ENCODE data around the gene RTL10.

RTL10 gene

GRCh38 chr22:19823191-19823901 lies 31.3 kb downstream of the RTL10 start:
- DNase-seq (ENCODE audit: low read depth): no peak

DNA sequence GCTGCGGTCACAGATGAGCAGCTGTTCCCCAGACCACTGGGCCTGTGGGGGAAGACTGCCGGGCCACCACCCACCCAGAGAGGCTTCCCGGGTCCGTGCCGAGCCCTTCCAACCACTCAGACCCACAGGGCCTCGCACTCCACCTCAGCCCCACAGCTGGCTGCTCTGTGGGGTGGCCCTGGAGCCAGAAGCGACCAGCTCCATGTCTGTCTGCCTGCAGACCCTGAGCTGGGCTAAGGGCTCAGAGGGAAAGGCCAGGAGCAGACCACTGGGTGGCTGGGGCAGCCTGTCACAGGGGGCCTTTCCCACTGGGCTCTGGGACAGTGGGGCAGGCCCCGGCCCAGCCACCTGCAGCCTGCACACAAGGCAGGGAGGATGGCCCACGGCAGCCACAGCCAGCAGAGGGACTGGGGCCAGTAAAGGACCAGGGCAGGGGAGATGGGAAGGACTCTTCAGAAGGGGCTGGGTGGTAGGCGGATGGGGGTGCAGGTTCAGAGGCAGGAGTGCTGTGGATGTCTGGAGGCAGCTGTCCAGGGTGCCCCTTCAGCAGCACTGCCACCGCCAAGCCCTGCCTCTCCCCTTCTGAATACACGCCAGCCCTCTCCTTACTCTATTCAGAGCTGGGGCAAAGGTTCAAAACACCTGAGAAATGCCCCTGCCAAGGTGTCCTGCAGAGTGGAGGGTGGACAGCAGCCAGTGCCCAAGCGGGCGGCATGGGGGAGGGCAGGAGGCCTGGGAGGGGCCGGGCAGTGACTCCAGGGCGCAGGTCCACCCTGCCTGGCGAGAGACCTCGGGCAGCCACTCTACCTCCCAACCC lies 32.2 kb downstream of the RTL10 start:
- no peak for DNase-seq (ENCODE audit: low read depth)

DNA sequence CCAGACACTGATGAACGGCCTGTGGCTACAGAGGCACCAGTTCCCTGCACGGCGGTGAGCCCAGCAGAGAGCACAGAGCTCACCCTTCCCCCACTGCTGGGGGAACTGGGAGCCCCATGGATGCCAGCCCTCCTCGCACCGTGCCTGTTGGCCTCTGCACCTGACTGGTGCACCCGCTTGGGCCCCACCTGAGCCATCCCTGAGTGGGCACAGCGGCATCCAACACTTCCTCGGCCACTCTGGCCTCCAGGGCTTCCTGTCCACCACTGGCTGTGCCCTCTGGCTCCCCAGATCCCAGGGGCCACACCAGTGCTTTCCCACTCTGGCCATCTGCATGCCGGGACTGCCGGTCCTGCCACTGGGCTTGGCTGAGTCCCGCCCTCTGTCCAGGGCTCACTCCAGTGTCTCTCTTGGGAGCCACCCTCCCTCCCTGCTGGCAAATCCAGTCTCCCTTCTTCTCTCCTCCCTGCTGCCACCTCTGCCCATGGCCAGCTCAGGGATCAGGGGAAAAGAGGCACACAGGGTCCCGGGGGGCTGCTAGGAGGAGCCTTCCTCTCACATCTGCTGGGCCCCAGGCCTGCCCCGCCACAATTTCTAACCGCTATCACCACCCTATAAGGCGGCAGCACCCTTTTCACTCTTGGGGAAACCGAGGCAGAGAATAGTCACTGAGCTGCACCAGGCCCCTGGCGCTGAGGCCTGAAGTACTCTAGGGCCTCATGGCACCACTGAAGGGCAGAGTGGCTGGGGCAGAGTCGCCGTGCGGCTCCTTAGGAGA lies 33.0 kb downstream of the RTL10 start:
- no peak for DNase-seq (ENCODE audit: low read depth)

DNA sequence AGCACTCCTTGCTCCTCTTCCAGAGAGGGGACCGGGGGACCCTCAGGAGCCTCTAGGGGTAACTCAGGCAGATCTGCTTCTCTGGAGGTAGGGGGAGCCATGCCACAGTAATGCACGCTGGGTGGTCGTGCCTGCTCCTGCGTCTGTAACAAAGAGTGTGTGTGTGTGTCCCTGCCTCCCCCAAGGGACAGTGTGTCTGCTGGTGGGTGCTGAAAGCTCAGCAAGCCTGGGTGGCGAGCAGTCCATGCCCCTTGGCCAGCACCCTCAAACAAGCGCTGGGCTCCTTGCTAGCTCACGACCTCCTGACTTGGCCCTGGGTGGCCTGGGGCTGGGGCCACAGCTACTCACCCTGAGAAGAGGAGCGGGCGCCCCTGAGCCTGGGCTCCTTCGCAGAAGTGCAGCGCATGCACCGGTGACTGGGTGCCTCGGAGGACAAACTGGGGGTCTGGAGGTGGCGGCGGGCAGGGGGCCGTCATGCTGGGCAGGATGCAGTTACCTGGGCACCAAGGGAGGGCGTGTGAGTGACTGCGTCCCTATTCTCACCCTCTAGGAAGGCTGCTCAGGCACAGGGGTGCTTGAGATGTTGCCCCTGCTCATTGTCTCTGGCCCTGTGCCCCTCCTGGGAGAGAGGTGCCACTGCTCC lies 33.7 kb downstream of the RTL10 start:
- DNase-seq (ENCODE audit: low read depth): no peak

- DNase-seq (ENCODE audit: low read depth): no peak
Observed at GRCh38 chr22:19819911-19820879, 34.5 kb downstream of the RTL10 start.

GRCh38 chr22:19819208-19819910 lies 35.3 kb downstream of the RTL10 start:
- no peak for DNase-seq (ENCODE audit: low read depth)

GRCh38 chr22:19818324-19819207 lies 36.1 kb downstream of the RTL10 start:
- DNase-seq (ENCODE audit: low read depth): no peak

- no peak for DNase-seq (ENCODE audit: low read depth)
Observed at GRCh38 chr22:19816372-19817119, 38.1 kb downstream of the RTL10 start.

- no peak for DNase-seq (ENCODE audit: low read depth)
Observed at GRCh38 chr22:19815823-19816290, 38.8 kb downstream of the RTL10 start.

- no peak for DNase-seq (ENCODE audit: low read depth)
Observed at GRCh38 chr22:19815093-19815822, 39.4 kb downstream of the RTL10 start.

DNA sequence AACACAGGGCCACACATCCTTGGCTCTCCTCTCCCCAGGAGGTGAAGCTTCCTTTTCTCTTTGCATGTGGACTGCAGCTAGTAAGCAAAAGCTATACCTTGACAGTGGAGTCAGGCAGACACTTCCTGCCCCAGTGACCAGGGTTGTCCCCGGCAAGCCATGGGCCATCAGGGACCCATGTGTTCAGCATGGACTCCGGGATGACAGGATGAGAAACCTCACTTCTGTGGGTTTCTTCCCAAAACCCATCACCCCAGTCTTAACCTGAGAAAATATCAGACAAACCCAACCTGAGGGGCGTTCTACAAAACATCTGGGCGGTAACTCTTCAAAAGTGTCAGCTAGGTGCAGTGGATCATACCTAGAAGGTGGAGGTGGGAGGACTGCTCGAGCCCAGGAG lies 40.2 kb downstream of the RTL10 start:
- DNase-seq (ENCODE audit: low read depth): no peak

DNA sequence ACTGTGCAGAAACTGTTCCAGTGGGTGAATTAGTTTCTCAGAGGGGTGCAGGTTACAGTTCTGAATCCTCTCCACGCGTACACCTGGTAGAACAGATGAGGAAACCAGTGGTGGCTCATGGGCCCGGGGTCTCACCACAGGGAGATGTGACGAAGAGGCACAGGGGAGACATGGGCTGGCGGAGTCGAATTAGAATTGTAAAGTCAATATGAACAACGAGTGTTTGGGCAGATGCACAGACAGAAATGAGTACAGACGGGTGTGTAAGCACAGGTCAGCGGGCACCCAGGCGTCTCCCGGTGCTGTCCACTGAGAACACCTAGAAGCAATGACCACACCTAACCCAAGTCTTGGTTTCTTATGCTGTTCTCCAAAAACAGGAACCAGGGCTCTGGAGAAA lies 41.8 kb downstream of the RTL10 start:
- DNase-seq (ENCODE audit: low read depth): no peak

GRCh38 chr22:19811811-19812771 lies 42.6 kb downstream of the RTL10 start:
- no peak for DNase-seq (ENCODE audit: low read depth)

DNA sequence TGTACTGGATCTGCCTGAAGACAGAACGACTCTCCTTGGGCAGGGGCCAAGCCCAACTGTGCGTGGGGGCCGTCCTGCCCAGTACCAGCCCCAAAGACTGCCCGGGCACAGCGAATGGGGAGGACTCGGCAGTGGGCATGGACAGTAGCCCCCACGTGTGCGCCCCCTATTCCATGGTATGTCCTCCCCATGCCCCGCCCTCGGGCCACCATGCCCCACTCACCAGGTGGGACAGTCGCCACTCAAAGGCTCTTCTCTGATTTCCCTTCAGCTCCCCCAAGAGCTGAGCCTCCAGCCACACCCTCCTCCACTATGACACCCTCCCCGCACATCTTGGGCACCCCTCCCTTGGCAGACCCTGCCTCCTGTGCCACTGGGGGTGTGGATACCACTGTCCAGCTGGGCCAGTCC lies 43.5 kb downstream of the RTL10 start:
- DNase-seq (ENCODE audit: low read depth): no peak

GRCh38 chr22:19810381-19811201 lies 44.1 kb downstream of the RTL10 start:
- no peak for DNase-seq (ENCODE audit: low read depth)

DNA sequence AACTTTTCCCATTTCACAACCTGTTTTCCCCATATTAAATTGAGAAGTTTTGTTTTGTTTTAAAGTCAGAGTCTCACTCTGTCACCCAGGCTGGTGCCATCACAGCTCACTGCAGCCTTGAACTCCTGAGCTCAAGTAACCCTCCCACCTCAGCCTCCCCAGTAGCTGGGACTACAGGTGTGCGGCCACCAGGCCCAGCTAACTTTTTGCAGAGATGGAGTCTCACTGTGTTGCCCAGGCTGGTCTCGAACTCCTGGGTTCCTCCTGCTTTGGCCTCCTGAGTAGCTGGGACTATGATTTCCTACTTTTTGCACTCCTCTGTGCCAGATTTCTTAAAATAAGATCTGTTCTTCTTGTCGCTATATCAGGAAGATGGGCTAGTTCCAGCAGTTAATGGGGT lies 44.9 kb downstream of the RTL10 start:
- no peak for DNase-seq (ENCODE audit: low read depth)

All from HS-27A (cell line).